ENCODE measurements around the gene LFNG.

Gene LFNG

GRCh38 chr7:2542011-2542915, 22.7 kb downstream of the LFNG start:
- no peak overlapping the region for H3K4me3 ChIP-seq (ENCODE audit: low read length)
- TF ChIP-seq CTCF (conservative IDR thresholded peaks at IDR 0.05; ENCODE audit: low read length): no peak
- no peak for DNase-seq (ENCODE audit: low read depth)

- no peak for DNase-seq (ENCODE audit: low read depth)
- no peak overlapping the region for H3K4me3 ChIP-seq (ENCODE audit: low read length)
- TF ChIP-seq CTCF (conservative IDR thresholded peaks at IDR 0.05; ENCODE audit: low read length): no peak
These were observed 23.6 kb downstream of the LFNG start for GRCh38 chr7:2542916-2543871.

- no peak for TF ChIP-seq CTCF (conservative IDR thresholded peaks at IDR 0.05; ENCODE audit: low read length)
- no peak for DNase-seq (ENCODE audit: low read depth)
These were observed 25.1 kb downstream of the LFNG start for GRCh38 chr7:2544541-2545188.

GRCh38 chr7:2545746-2546425, 26.3 kb downstream of the LFNG start:
- DNase-seq (ENCODE audit: low read depth): no peak
- no peak for TF ChIP-seq CTCF (conservative IDR thresholded peaks at IDR 0.05; ENCODE audit: low read length)
- no peak overlapping the region for H3K4me3 ChIP-seq (ENCODE audit: low read length)

More at GRCh38 chr7:2544541-2545188, 25.1 kb downstream of the LFNG start:
- H3K4me3 ChIP-seq (ENCODE audit: low read length): no peak overlapping the region

- DNase-seq (ENCODE audit: low read depth): no peak
- TF ChIP-seq CTCF (conservative IDR thresholded peaks at IDR 0.05; ENCODE audit: low read length): no peak
These were observed 27.4 kb downstream of the LFNG start for GRCh38 chr7:2546776-2547586.

GRCh38 chr7:2551418-2551817, 31.8 kb downstream of the LFNG start:
- DNase-seq (ENCODE audit: low read depth): no peak
- H3K4me3 ChIP-seq (ENCODE audit: low read length): no peak overlapping the region
- no peak for TF ChIP-seq CTCF (conservative IDR thresholded peaks at IDR 0.05; ENCODE audit: low read length)

More at GRCh38 chr7:2546776-2547586, 27.4 kb downstream of the LFNG start:
- H3K4me3 ChIP-seq (ENCODE audit: low read length): no peak overlapping the region

All from AG10803 (cell line).